GM19193 (cell line): Measurements from ENCODE around the gene TNNT1.

ENCODE experiments used
- POLR2A ChIP-seq: IDR thresholded peaks from 4 replicates; pipeline ENCODE4 v1.6.1; 2011; ENCODE audit not compliant: insufficient read depth, insufficient read length; ENCODE audit errors: extremely low read depth

Gene TNNT1

GRCh38 chr19:55092423-55093318, 56.3 kb downstream of the TNNT1 start:
- no peak for TF ChIP-seq POLR2A

GRCh38 chr19:55091955-55092354, 57.1 kb downstream of the TNNT1 start:
- no peak for TF ChIP-seq POLR2A

GRCh38 chr19:55091126-55091910, 57.7 kb downstream of the TNNT1 start:
- no peak for TF ChIP-seq POLR2A

GRCh38 chr19:55090564-55090963, 58.4 kb downstream of the TNNT1 start:
- no peak for TF ChIP-seq POLR2A

- TF ChIP-seq POLR2A: no peak
Observed at GRCh38 chr19:55089342-55089944, 59.6 kb downstream of the TNNT1 start.

GRCh38 chr19:55088543-55089341, 60.3 kb downstream of the TNNT1 start:
- TF ChIP-seq POLR2A: no peak

GRCh38 chr19:55088021-55088451, 61.0 kb downstream of the TNNT1 start:
- no peak for TF ChIP-seq POLR2A

GRCh38 chr19:55087542-55087901, 61.5 kb downstream of the TNNT1 start:
- no peak for TF ChIP-seq POLR2A

- TF ChIP-seq POLR2A: no peak
Observed at GRCh38 chr19:55086730-55087541, 62.1 kb downstream of the TNNT1 start.

- TF ChIP-seq POLR2A: no peak
Observed at GRCh38 chr19:55085923-55086715, 62.9 kb downstream of the TNNT1 start.

- TF ChIP-seq POLR2A: no peak
Observed at GRCh38 chr19:55084416-55084815, 64.6 kb downstream of the TNNT1 start.

- no peak for TF ChIP-seq POLR2A
Observed at GRCh38 chr19:55083004-55083850, 65.8 kb downstream of the TNNT1 start.
